GM18499 (cell line): ENCODE measurements around the gene ZNG1F.
"Not testable (repeated sequence)": the region's sequence is repeated elsewhere in the genome, so short reads cannot be mapped to it uniquely, and the experiment has no call there.

Experiments
- ATAC-seq: cut with Tn5 transposase; IDR thresholded peaks from one replicate; pipeline ENCODE4 v1.9.1; 2021; ENCODE audit warnings: moderate number of reproducible peaks; ENCODE audit not compliant: insufficient read depth, unreplicated experiment

Gene ZNG1F

DNA sequence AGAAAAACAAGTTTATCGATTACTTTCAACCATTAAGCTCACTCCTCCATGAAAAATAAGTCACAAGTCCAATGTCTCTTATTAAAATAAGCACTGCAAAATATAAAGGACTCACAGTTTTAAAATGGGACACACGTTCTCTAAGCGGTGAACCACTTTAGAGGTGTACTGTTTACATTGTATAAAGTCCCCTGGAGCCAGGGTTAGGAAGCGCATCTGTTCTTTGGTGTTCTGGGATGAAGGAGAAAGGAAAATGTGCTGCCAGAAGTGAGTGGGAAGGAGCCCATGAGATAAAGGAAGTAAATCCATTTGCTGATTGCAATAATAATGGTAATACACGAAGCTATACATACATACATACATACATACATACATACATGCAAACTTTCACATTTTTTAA lies 101.2 kb downstream of the ZNG1F start:
- not testable (repeated sequence) for ATAC-seq

DNA sequence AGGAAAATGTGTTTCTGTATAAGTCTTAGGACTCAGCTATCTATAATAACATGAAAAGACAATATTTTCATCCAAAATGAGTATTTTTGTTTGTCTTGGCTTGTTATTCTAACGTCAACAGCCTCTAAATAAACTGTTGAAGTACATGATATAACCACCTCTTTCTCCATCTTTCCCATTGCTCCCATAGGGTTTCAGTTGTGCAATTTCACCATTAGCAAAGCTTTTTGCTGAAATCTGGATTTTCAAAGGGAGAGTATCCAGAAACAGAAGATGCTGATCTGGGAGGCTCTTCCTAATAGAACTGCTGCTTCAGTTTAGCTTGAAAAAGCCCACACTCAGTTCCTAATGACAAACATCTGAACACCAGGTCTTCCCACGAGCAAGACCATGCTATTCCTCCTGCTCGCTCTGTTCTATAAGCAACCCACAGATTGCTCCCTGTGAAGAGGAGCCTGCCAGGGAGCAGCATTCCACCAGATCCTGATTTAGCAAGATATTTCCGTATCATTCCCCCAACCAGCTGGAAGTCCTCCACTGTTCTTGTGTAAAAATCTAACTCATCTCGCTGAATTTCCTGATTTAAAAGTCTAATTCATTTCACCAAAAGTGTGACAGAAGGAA lies 101.8 kb downstream of the ZNG1F start:
- not testable (repeated sequence) for ATAC-seq

- ATAC-seq: not testable (repeated sequence)
These were observed 102.4 kb downstream of the ZNG1F start for GRCh38 chr9:41086685-41087084.

DNA sequence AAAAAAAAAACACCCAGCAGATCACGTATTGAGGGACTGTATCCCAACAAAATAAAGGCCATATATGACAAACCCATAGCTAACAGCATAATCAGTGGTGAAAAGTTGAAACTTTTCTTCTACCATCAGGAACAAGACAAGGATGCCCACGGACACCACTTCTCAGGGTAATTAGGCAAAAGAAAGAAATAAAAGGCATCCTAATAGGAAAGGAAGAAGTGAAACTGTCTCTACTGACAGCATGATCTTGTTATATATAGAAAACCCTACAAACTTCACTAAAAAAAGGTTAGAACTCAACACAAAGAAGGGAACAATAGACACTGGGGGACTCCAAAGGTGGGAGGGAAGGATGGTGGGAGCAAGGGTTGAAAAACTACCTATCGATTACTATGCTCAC lies 102.9 kb downstream of the ZNG1F start:
- ATAC-seq: not testable (repeated sequence)

DNA sequence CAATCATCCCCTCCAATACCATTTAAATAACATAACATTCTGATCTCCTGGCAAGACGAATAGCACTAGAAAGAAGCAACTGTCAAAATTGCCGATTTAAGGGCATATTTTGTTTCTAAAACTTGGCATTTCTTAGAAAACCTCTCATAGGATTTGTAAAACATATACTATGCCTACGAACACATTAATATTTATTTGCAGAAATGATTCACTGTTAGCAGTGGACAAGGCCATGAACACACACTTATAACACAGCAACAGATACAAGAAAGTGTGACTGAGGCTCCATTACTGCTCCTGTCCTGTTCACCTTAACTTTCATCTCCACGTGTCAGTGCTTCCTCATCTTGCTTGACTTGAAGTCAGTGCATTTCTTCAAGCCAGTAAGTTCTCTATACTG lies 106.8 kb downstream of the ZNG1F start:
- not testable (repeated sequence) for ATAC-seq
